ENCODE measurements around the gene OR5B2. TPM values are rescaled to one million over a fixed set of nuclear protein-coding genes. Genes with fewer than 3 reads are reported as not detected.

Gene OR5B2
- total RNA-seq, 2 experiments from 2014 or later = not detected

DNA sequence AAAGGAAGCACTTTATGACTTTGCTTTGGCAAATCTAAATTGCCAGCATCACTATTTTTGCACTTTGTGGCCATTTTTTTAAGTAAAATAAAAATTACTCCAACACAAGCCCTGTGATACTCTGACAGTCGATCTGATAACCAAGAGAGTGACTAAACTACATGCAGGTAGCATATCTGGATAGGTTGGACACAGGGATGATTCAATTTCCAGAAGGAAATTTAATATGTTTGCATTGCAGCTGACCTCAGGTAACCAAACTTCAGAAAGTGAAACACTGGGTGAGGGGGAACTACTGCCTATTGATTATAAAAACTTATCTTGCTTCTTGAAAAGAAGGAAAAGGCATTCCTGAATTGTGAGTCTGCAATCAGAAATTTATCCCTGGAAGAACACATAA lies 35.2 kb downstream of the OR5B2 start:
- peaks cover 6% of the 10 kb centered on the region for H3K36me3 Mint-ChIP-seq
- H3K4me1 Mint-ChIP-seq = no peaks in the 10 kb centered on the region
- DNase-seq = no peak
- H3K27ac Mint-ChIP-seq = no peak overlapping the region
- peaks cover 10% of the 10 kb centered on the region for H3K9me3 Mint-ChIP-seq
- H3K27me3 Mint-ChIP-seq = no peaks in the 10 kb centered on the region
- H3K4me3 Mint-ChIP-seq = no peak overlapping the region

DNA sequence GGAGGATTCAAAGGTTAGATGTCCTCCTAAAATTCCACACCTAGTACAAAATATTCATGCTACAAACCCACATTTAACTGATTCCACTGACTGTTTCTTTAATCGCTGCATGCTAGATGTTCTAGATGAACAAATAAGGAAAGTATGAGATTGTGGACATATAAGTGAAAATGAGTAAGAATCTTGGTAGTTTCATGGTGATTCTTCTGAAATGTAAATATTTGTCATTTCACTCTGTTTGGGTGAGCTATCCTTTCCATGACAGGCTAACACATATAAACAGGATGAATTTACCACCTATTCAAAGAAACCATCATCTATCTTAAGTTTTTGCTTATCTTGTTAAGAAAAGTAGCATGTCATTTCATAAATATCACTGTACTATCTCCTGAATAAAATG lies 36.0 kb downstream of the OR5B2 start:
- H3K36me3 Mint-ChIP-seq = peaks cover 6% of the 10 kb centered on the region
- H3K27me3 Mint-ChIP-seq = no peaks in the 10 kb centered on the region
- no peak overlapping the region for H3K27ac Mint-ChIP-seq

DNA sequence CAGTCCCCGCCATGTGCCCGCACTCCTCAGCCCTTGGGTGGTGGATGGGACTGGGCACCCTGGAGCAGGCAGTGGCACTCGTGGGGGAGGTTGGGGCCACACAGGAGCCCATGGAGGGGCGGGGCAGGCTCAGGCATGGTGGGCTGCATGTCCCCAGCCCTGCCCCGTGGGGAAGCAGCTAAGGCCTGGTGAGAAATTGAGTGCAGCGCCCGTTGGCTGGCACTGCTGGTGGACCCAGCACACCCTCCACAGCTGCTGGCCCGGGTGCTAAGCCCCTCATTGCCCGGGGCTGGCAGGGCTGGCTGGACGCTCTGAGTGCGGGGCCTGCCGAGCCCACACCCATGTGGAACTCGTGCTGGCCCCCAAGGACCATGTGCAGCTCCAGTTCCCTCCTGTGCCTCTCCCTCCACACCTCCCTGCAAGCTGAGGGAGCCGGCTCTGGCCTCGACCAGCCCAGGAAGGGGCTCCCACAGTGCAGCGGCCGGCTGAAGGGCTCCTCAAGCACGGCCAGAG lies 37.3 kb downstream of the OR5B2 start:
- Mint-ChIP-seq H3K27me3 (no peaks in the 10 kb centered on the region), H3K9me3 (peaks cover 10% of the 10 kb centered on the region), H3K27ac (no peak overlapping the region), H3K4me3 (no peak overlapping the region), H3K36me3 (peaks cover 6% of the 10 kb centered on the region), H3K4me1 (no peaks in the 10 kb centered on the region)
- DNase-seq = no peak

More for the DNA sequence above, 36.0 kb downstream of the OR5B2 start:
- Mint-ChIP-seq H3K9me3 (peaks cover 10% of the 10 kb centered on the region), H3K4me1 (no peaks in the 10 kb centered on the region), H3K4me3 (no peak overlapping the region)
- no peak for DNase-seq

Other genes starting within 250 kb of the OR5B2 start
- gene OR9Q2, start 239.1 kb downstream of the OR5B2 start, total RNA-seq = not detected
- gene OR1S2, start 224.0 kb downstream of the OR5B2 start, total RNA-seq = not detected
- gene OR1S1, start 215.4 kb downstream of the OR5B2 start, total RNA-seq = not detected
- not detected for gene OR10Q1, start 199.2 kb downstream of the OR5B2 start, total RNA-seq
- not detected for gene OR10W1, start 159.9 kb downstream of the OR5B2 start, total RNA-seq
- gene OR5B17, start 69.1 kb downstream of the OR5B2 start, total RNA-seq = not detected
- gene OR5B3, start 21.2 kb downstream of the OR5B2 start, total RNA-seq = not detected
- not detected for gene OR5B12, start 14.1 kb upstream of the OR5B2 start, total RNA-seq
- not detected for gene OR5B21, start 80.0 kb upstream of the OR5B2 start, total RNA-seq
- gene LPXN, start 147.7 kb upstream of the OR5B2 start, total RNA-seq = 100 to 1,000 TPM; 146 to 147 TPM
- gene ZFP91, start 150.9 kb upstream of the OR5B2 start, total RNA-seq = 10 to 100 TPM; 52.8 to 54.9 TPM
- gene CNTF, start 194.5 kb upstream of the OR5B2 start, total RNA-seq = 1 to 10 TPM; 3.3 TPM